WTC11 (cell line): ENCODE measurements around the gene CDHR5. TPM values are rescaled to one million over a fixed set of nuclear protein-coding genes. Genes with fewer than 3 reads are reported as not detected.

ENCODE experiments used
- ATAC-seq: fragments of 200-7000 bp; cut with Tn5 transposase; 2 replicates; pipeline ENCODE4 v1.10.0; 2021; ENCODE audit warnings: mild to moderate bottlenecking, moderate library complexity
- CTCF ChIA-PET: fragments of 300-600 bp; sonication (Branson Sonifier 250); formaldehyde crosslinking; loops from one replicate; lab custom pipeline; 2021; ENCODE audit warnings: antibody characterized with exemption; lab: Charles Lee
- POLR2A ChIA-PET: fragments of 350-600 bp; sonication (Branson Sonifier 250); formaldehyde crosslinking; loops from one replicate; lab custom pipeline; 2021; ENCODE audit warnings: antibody characterized with exemption; lab: Charles Lee
- DNase-seq: peaks from one replicate; pipeline ENCODE4 v3.0.0; 2021; ENCODE audit warnings: low spot score
- H3K27ac Mint-ChIP-seq: 2 replicates; pipeline ENCODE4 v1.8.0; 2021; ENCODE audit warnings: mixed read lengths
- H3K27me3 Mint-ChIP-seq: 2 replicates; pipeline ENCODE4 v1.8.0; 2021; ENCODE audit warnings: low read depth, mild to moderate bottlenecking, moderate library complexity, mixed read lengths
- H3K36me3 Mint-ChIP-seq: 2 replicates; pipeline ENCODE4 v1.8.0; 2021; ENCODE audit warnings: mixed read lengths
- H3K4me1 Mint-ChIP-seq: 2 replicates; pipeline ENCODE4 v1.8.0; 2022; ENCODE audit warnings: mixed read lengths
- H3K4me3 Mint-ChIP-seq: 2 replicates; pipeline ENCODE4 v1.8.0; 2021; ENCODE audit warnings: mild to moderate bottlenecking, moderate library complexity, mixed read lengths
- H3K9me3 Mint-ChIP-seq: 2 replicates; pipeline ENCODE4 v1.8.0; 2021; ENCODE audit warnings: mixed read lengths
- CBFB ChIP-seq: sonication (generic); formaldehyde crosslinking; IDR thresholded peaks from 2 replicates; pipeline ENCODE4 v1.8.1; 2022; ENCODE audit warnings: mild to moderate bottlenecking, low read depth, missing genetic modification reagents
- E2F4 ChIP-seq: sonication (generic); formaldehyde crosslinking; IDR thresholded peaks from 2 replicates; pipeline ENCODE4 v1.8.1; 2022; ENCODE audit warnings: low read depth, mild to moderate bottlenecking, moderate library complexity, missing genetic modification reagents, borderline replicate concordance
- FOXK1 ChIP-seq: sonication (generic); formaldehyde crosslinking; IDR thresholded peaks from 2 replicates; pipeline ENCODE4 v1.8.0; 2022; ENCODE audit warnings: mild to moderate bottlenecking, moderate library complexity, missing genetic modification reagents
- GABPB1 ChIP-seq: sonication (generic); formaldehyde crosslinking; IDR thresholded peaks from 2 replicates; pipeline ENCODE4 v1.8.1; 2023; ENCODE audit warnings: mild to moderate bottlenecking, missing genetic modification reagents
- HMGA2 ChIP-seq: fragments of 250-450 bp; sonication (Bioruptor Pico); IDR thresholded peaks from 2 replicates; pipeline ENCODE4 v1.4.0; 2021; ENCODE audit warnings: mild to moderate bottlenecking, moderate library complexity
- IRF1 ChIP-seq: sonication (generic); formaldehyde crosslinking; IDR thresholded peaks from 2 replicates; pipeline ENCODE4 v1.8.0; 2023; ENCODE audit warnings: missing genetic modification reagents
- JAZF1 ChIP-seq: fragments of 250-450 bp; sonication (Bioruptor Pico); IDR thresholded peaks from 2 replicates; pipeline ENCODE4 v1.9.0; 2021; ENCODE audit warnings: moderate library complexity, mild to moderate bottlenecking, inconsistent platforms
- KAT7 ChIP-seq: sonication (generic); formaldehyde crosslinking; IDR thresholded peaks from 2 replicates; pipeline ENCODE4 v1.8.1; 2023; ENCODE audit warnings: missing genetic modification reagents, mild to moderate bottlenecking, borderline replicate concordance
- MLX ChIP-seq: sonication (generic); formaldehyde crosslinking; IDR thresholded peaks from 2 replicates; pipeline ENCODE4 v1.8.1; 2023; ENCODE audit warnings: mild to moderate bottlenecking, missing genetic modification reagents, moderate library complexity
- NFE2L1 ChIP-seq: sonication (generic); formaldehyde crosslinking; IDR thresholded peaks from 2 replicates; pipeline ENCODE4 v1.8.1; 2023; ENCODE audit warnings: missing genetic modification reagents
- NR3C1 ChIP-seq: sonication (generic); formaldehyde crosslinking; conservative IDR thresholded peaks from 2 replicates; pipeline ENCODE4 v1.8.1; 2023; ENCODE audit warnings: low read depth, mild to moderate bottlenecking, missing genetic modification reagents
- RORB ChIP-seq: fragments of 250-450 bp; sonication (Bioruptor Pico); IDR thresholded peaks from 2 replicates; pipeline ENCODE4 v1.9.0; 2021; ENCODE audit warnings: mild to moderate bottlenecking
- TCF7 ChIP-seq: sonication (generic); formaldehyde crosslinking; IDR thresholded peaks from 2 replicates; pipeline ENCODE4 v1.8.0; 2022; ENCODE audit warnings: mild to moderate bottlenecking, low read depth, missing genetic modification reagents, moderate library complexity
- TEAD4 ChIP-seq: sonication (generic); formaldehyde crosslinking; IDR thresholded peaks from 2 replicates; pipeline ENCODE4 v1.8.0; 2022; ENCODE audit warnings: mild to moderate bottlenecking, missing genetic modification reagents
- TP53 ChIP-seq: sonication (generic); formaldehyde crosslinking; IDR thresholded peaks from 2 replicates; pipeline ENCODE4 v1.8.1; 2023; ENCODE audit warnings: mild to moderate bottlenecking, missing genetic modification reagents
- ZBTB21 ChIP-seq: sonication (generic); formaldehyde crosslinking; IDR thresholded peaks from 2 replicates; pipeline ENCODE4 v1.8.1; 2023; ENCODE audit warnings: mild to moderate bottlenecking, missing genetic modification reagents, borderline replicate concordance
- ZNF219 ChIP-seq: sonication (generic); formaldehyde crosslinking; IDR thresholded peaks from 2 replicates; pipeline ENCODE4 v1.8.0; 2023; ENCODE audit warnings: missing genetic modification reagents, mild to moderate bottlenecking, borderline replicate concordance
- ZNF281 ChIP-seq: sonication (generic); formaldehyde crosslinking; IDR thresholded peaks from 2 replicates; pipeline ENCODE4 v1.8.0; 2023; ENCODE audit warnings: mild to moderate bottlenecking, missing genetic modification reagents
- ZNF396 ChIP-seq: fragments of 250-450 bp; sonication (Bioruptor Pico); IDR thresholded peaks from 2 replicates; pipeline ENCODE4 v1.8.0; 2021; ENCODE audit warnings: mild to moderate bottlenecking, moderate library complexity, borderline replicate concordance
- total RNA-seq: library from RNA; stranded (reverse); gene quantifications from 3 replicates; pipeline ENCODE4 v1.2.3, GENCODE V29; 2021
- TF ChIP-seq, protein P1 (sequence below): sonication (generic); formaldehyde crosslinking; IDR thresholded peaks from 2 replicates; pipeline ENCODE4 v1.8.1; 2023; ENCODE audit warnings: mild to moderate bottlenecking, moderate library complexity, missing genetic modification reagents
- TF ChIP-seq, protein P2 (sequence below): fragments of 250-450 bp; sonication (Bioruptor Pico); IDR thresholded peaks from 2 replicates; pipeline ENCODE4 v1.8.0; 2021; ENCODE audit warnings: mild to moderate bottlenecking

CDHR5 gene
- total RNA-seq, 1 experiment from 2014 or later, result 0.26 TPM

DNA sequence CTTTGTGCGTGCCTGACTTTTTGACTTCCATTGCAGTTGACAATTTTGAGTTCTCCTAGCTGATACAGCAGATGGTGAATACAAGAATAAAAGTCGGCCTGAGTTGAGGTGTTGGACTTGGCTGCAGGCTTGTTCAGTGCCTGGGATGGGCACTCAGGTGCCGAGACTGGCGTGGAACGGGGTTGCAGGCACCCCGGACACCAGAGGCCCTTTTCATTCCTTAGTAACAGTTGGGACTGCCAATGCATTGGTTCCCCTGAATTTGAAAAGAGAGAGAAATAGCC lies 47.2 kb downstream of the CDHR5 start:
- Mint-ChIP-seq H3K9me3 (no peaks in the 10 kb centered on the region), H3K4me3 (peak overlapping the region; percentile 90), H3K27me3 (peaks cover 22% of the 10 kb centered on the region), H3K4me1 (peaks cover 31% of the 10 kb centered on the region), H3K27ac (peak overlapping the region; percentile 95), H3K36me3 (peaks cover 13% of the 10 kb centered on the region)
- POLR2A ChIA-PET, result no interaction called here
- no peak for TF ChIP-seq TP53 (CRISPR knock-in tag)
- CTCF ChIA-PET, result interaction anchor here (1.1 kb wide), 1 partner anchor 12 kb away, joined by 3 read pairs; no protein-coding TSS in a partner anchor
- ATAC-seq (no peak), DNase-seq (no peak)

DNA sequence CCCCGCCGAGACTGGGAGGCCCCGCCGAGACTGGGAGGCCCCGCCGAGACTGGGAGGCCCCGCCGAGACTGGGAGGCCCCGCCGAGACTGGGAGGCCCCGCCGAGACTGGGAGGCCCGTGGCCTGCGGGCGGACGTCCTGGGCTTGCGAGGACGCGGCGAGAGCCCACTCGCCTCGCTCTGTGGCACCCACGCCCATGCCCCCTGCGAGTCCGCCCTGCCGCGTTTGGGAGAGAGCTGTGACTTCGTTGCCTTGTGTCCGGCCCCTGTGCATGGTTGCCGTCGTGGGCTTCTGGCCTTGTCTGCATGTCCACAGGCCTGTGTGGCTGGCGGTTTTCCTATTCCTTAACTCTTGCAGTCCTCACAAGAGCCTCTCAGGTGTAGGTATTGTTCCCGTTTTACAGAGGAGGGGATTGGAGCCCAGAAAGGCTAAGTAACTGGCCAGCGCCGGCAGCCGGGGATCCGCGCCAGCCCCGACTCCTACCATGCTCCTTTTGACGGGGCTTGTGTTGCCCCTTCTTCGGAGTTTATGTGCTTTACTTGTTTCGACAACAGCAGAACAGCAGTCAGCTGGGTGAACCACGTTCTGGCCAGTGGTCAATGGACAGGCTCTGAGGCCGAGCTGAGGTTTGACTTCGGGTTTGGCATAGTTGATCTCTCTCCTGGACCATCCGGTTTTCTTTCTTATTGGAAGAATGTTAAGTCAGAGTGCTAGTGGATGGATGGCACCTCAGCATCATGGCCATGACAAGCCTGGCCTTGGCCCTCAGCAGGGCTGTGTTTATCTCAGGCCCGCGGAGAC lies 47.7 kb downstream of the CDHR5 start:
- ATAC-seq, result no peak
- peaks cover 31% of the 10 kb centered on the region for H3K4me1 Mint-ChIP-seq
- peak overlapping the region; percentile 95 for H3K27ac Mint-ChIP-seq
- H3K4me3 Mint-ChIP-seq, result peak overlapping the region; percentile 90
- no peaks in the 10 kb centered on the region for H3K9me3 Mint-ChIP-seq
- ChIA-PET POLR2A (no interaction called here), CTCF (interaction anchor here (1.1 kb wide), 1 partner anchor 12 kb away, joined by 3 read pairs; no protein-coding TSS in a partner anchor)
- no peak for DNase-seq
- peaks cover 22% of the 10 kb centered on the region for H3K27me3 Mint-ChIP-seq
- peaks cover 11% of the 10 kb centered on the region for H3K36me3 Mint-ChIP-seq
- TF ChIP-seq TEAD4 (CRISPR knock-in tag), result no peak
- no peak for TF ChIP-seq ZNF219
- TF ChIP-seq FOXK1 (CRISPR knock-in tag), result no peak
- TF ChIP-seq HMGA2, result no peak
- TF ChIP-seq JAZF1 (CRISPR knock-in tag), result no peak
- TF ChIP-seq TCF7 (CRISPR knock-in tag), result no peak
- TF ChIP-seq, protein P1, sequence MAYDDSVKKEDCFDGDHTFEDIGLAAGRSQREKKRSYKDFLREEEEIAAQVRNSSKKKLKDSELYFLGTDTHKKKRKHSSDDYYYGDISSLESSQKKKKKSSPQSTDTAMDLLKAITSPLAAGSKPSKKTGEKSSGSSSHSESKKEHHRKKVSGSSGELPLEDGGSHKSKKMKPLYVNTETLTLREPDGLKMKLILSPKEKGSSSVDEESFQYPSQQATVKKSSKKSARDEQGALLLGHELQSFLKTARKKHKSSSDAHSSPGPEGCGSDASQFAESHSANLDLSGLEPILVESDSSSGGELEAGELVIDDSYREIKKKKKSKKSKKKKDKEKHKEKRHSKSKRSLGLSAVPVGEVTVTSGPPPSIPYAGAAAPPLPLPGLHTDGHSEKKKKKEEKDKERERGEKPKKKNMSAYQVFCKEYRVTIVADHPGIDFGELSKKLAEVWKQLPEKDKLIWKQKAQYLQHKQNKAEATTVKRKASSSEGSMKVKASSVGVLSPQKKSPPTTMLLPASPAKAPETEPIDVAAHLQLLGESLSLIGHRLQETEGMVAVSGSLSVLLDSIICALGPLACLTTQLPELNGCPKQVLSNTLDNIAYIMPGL (CRISPR knock-in tag), result no peak
- no peak for TF ChIP-seq RORB (CRISPR knock-in tag)

DNA sequence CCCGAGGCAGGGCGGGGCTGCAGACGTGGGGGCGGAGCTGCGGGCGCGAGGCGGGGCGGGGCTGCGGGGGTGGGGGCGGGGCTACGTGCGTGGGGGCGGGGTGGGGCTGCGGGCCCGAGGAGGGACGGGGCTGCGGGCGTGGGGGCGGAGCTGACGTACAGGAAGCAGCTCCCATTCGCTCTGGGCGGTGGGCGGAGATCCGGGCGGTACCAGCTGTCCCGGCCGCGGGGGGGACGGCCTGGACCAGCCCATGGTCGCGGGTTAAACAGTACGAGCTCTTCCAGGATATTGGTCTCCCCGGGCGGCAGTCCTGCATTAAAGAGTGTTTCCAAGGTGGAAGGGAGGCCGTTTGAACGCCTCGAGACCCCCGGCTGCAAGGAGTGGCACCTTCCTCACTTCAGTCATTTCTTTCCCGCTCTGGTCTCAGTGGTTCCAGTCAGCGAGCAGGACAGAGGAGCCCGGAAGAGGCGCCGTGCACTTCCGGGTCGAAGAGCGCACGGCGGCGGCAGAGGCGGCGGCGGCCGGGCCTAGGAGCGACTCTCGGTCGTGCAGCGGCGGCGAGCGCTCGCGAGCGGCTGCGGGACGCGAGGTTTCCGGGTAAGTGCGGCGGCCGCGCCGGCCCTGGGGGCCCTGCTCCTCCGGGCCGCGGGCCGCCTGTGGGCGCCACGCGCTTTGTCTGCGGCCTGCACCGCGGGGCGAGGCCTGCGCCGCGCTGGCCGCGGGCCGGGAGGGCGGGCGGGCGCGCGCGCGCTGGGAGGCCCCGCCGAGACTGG lies 48.6 kb downstream of the CDHR5 start, which contains the start of gene PHRF1:
Gene PHRF1, plus strand, starts transcription at position 475 of the 773 bp plus-strand sequence. CDS start 5,043 bp downstream, outside the sequence.
- H3K4me1 Mint-ChIP-seq, result peaks cover 35% of the 10 kb centered on the region
- H3K27ac Mint-ChIP-seq, result peak within 1 kb of the TSS; percentile 100
- peaks cover 22% of the 10 kb centered on the region for H3K27me3 Mint-ChIP-seq
- ChIA-PET CTCF (interaction anchor here (0.6 to 2.0 kb wide), 15 partner anchors 10 to 369 kb away, joined by 3 to 29 read pairs (median 3); partner anchors contain the start of genes BET1L, CEND1, IRF7 and PNPLA2), POLR2A (interaction anchor here (0.7 to 1.5 kb wide), 8 partner anchors 9 to 119 kb away, joined by 3 to 5 read pairs (median 3); partner anchors contain the start of gene DEAF1)
- H3K36me3 Mint-ChIP-seq, result 0 out of 2 replicates have a peak, but pooled peaks cover 5% of the 10 kb centered on the region
- no peaks in the 10 kb centered on the region for H3K9me3 Mint-ChIP-seq
- peak; percentile 95 for DNase-seq
- H3K4me3 Mint-ChIP-seq, result peak within 1 kb of the TSS; percentile 94
- peak; percentile 85 for ATAC-seq
- no peak; the same call in 1 of the 2 replicates for TF ChIP-seq NFE2L1 (CRISPR knock-in tag)
- no peak for TF ChIP-seq ZNF219
- TF ChIP-seq NR3C1, result 0 out of 2 replicates have a peak, but pooled peaks have one; percentile 24
- no peak for TF ChIP-seq ZNF281
- peak; percentile 67 for TF ChIP-seq GABPB1 (CRISPR knock-in tag)
- no peak for TF ChIP-seq CBFB (CRISPR knock-in tag)
- no peak; the same call in 1 of the 2 replicates for TF ChIP-seq KAT7 (CRISPR knock-in tag)
- no peak for TF ChIP-seq ZBTB21
- TF ChIP-seq, protein P2, sequence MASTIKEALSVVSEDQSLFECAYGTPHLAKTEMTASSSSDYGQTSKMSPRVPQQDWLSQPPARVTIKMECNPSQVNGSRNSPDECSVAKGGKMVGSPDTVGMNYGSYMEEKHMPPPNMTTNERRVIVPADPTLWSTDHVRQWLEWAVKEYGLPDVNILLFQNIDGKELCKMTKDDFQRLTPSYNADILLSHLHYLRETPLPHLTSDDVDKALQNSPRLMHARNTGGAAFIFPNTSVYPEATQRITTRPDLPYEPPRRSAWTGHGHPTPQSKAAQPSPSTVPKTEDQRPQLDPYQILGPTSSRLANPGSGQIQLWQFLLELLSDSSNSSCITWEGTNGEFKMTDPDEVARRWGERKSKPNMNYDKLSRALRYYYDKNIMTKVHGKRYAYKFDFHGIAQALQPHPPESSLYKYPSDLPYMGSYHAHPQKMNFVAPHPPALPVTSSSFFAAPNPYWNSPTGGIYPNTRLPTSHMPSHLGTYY (CRISPR knock-in tag), result no peak
- no peak for TF ChIP-seq MLX (CRISPR knock-in tag)
- peak; percentile 60; the same call in 1 of the 2 replicates for TF ChIP-seq E2F4 (CRISPR knock-in tag)
- peak; percentile 71; the same call in 1 of the 2 replicates for TF ChIP-seq FOXK1 (CRISPR knock-in tag)
- TF ChIP-seq IRF1 (CRISPR knock-in tag), result no peak
- no peak for TF ChIP-seq ZNF396 (CRISPR knock-in tag)
